Measurements from ENCODE around the gene CCN2.

CCN2 gene

GRCh38 chr6:131948692-131949619 is 2.2 kb downstream of the CCN2 start:
- in situ Hi-C loops (cut with HindIII; ENCODE audit: low pct_ligation_motif_present, low pct_unique_long_range_greater_than_20kb, low sequenced_read_pairs), result no loop called here

GRCh38 chr6:131947986-131948661 is 3.0 kb downstream of the CCN2 start:
- peak; percentile 22 for DNase-seq
- in situ Hi-C loops (cut with HindIII; ENCODE audit: low pct_ligation_motif_present, low pct_unique_long_range_greater_than_20kb, low sequenced_read_pairs), result no loop called here

More at GRCh38 chr6:131948692-131949619, 2.2 kb downstream of the CCN2 start:
- peak; percentile 29 for DNase-seq

- in situ Hi-C loops (cut with HindIII; ENCODE audit: low pct_ligation_motif_present, low pct_unique_long_range_greater_than_20kb, low sequenced_read_pairs), result no loop called here
- peak; percentile 64 for DNase-seq
Observed at GRCh38 chr6:131946992-131947955, 3.9 kb downstream of the CCN2 start.

- peak; percentile 38 for DNase-seq
- in situ Hi-C loops (cut with HindIII; ENCODE audit: low pct_ligation_motif_present, low pct_unique_long_range_greater_than_20kb, low sequenced_read_pairs), result no loop called here
Observed at GRCh38 chr6:131946404-131946991, 4.7 kb downstream of the CCN2 start.

GRCh38 chr6:131945971-131946370 is 5.2 kb downstream of the CCN2 start:
- no peak for DNase-seq
- in situ Hi-C loops (cut with HindIII; ENCODE audit: low pct_ligation_motif_present, low pct_unique_long_range_greater_than_20kb, low sequenced_read_pairs), result no loop called here

GRCh38 chr6:131937703-131938631 is 13.2 kb downstream of the CCN2 start:
- no peak for DNase-seq
- in situ Hi-C loops (cut with HindIII; ENCODE audit: low pct_ligation_motif_present, low pct_unique_long_range_greater_than_20kb, low sequenced_read_pairs), result no loop called here

- in situ Hi-C loops (cut with HindIII; ENCODE audit: low pct_ligation_motif_present, low pct_unique_long_range_greater_than_20kb, low sequenced_read_pairs), result no loop called here
- DNase-seq, result no peak
Observed at GRCh38 chr6:131937226-131937625, 13.9 kb downstream of the CCN2 start.

GRCh38 chr6:131936156-131936555 is 15.0 kb downstream of the CCN2 start:
- in situ Hi-C loops (cut with HindIII; ENCODE audit: low pct_ligation_motif_present, low pct_unique_long_range_greater_than_20kb, low sequenced_read_pairs), result no loop called here
- DNase-seq, result no peak

GRCh38 chr6:131931063-131931750 is 20.0 kb downstream of the CCN2 start:
- DNase-seq, result no peak

GRCh38 chr6:131929976-131930375 is 21.2 kb downstream of the CCN2 start:
- in situ Hi-C loops (cut with HindIII; ENCODE audit: low pct_ligation_motif_present, low pct_unique_long_range_greater_than_20kb, low sequenced_read_pairs), result no loop called here
- no peak for DNase-seq

More at GRCh38 chr6:131931063-131931750, 20.0 kb downstream of the CCN2 start:
- in situ Hi-C loops (cut with HindIII; ENCODE audit: low pct_ligation_motif_present, low pct_unique_long_range_greater_than_20kb, low sequenced_read_pairs), result no loop called here

GRCh38 chr6:131929264-131929663 is 21.9 kb downstream of the CCN2 start:
- in situ Hi-C loops (cut with HindIII; ENCODE audit: low pct_ligation_motif_present, low pct_unique_long_range_greater_than_20kb, low sequenced_read_pairs), result no loop called here
- no peak for DNase-seq

GRCh38 chr6:131924881-131925474 is 26.2 kb downstream of the CCN2 start:
- peak; percentile 63 for DNase-seq
- in situ Hi-C loops (cut with HindIII; ENCODE audit: low pct_ligation_motif_present, low pct_unique_long_range_greater_than_20kb, low sequenced_read_pairs), result no loop called here

GRCh38 chr6:131923356-131923755 is 27.8 kb downstream of the CCN2 start:
- DNase-seq, result peak; percentile 65
- in situ Hi-C loops (cut with HindIII; ENCODE audit: low pct_ligation_motif_present, low pct_unique_long_range_greater_than_20kb, low sequenced_read_pairs), result no loop called here

GRCh38 chr6:131920656-131921055 is 30.5 kb downstream of the CCN2 start:
- DNase-seq, result no peak
- in situ Hi-C loops (cut with HindIII; ENCODE audit: low pct_ligation_motif_present, low pct_unique_long_range_greater_than_20kb, low sequenced_read_pairs), result no loop called here

GRCh38 chr6:131918650-131919355 is 32.4 kb downstream of the CCN2 start:
- DNase-seq, result no peak
- in situ Hi-C loops (cut with HindIII; ENCODE audit: low pct_ligation_motif_present, low pct_unique_long_range_greater_than_20kb, low sequenced_read_pairs), result no loop called here
